IMR-90 (cell line): ENCODE results near the gene MACROD1. TPM values are rescaled to one million over a fixed set of nuclear protein-coding genes. Genes with fewer than 3 reads are reported as not detected.

Experiments used
- ATAC-seq: fragments of 200-7000 bp; cut with Tn5 transposase; 2 replicates; pipeline ENCODE4 v1.9.1; 2020; ENCODE audit warnings: low read depth, mild to moderate bottlenecking, moderate library complexity
- BruUV-seq: library from RNA; stranded (reverse); fragments of 400-500 nt; replicated peaks from 2 replicates; lab custom pipeline; 2021; lab: Mats Ljungman, UMichigan
- CTCF ChIA-PET: fragments of 300-600 bp; formaldehyde crosslinking; extraction: SDS; loops from one replicate; lab custom pipeline; 2021; ENCODE audit warnings: antibody characterized with exemption; lab: Yijun Ruan, JAX
- POLR2A ChIA-PET: fragments of 300-600 bp; sonication (Branson Sonifier 250); formaldehyde crosslinking; loops from one replicate; lab custom pipeline; 2022; ENCODE audit warnings: antibody characterized with exemption; ENCODE audit not compliant: unreplicated experiment; lab: Charles Lee
- DNase-seq: peaks from one replicate; pipeline ENCODE4 v3.0.0; 2013
- H2AFZ ChIP-seq: replicated peaks from 2 replicates; pipeline ENCODE3; 2013; ENCODE audit warnings: low read length, mild to moderate bottlenecking; ENCODE audit not compliant: poor library complexity
- H2AK5ac ChIP-seq: 2 replicates; pipeline ENCODE4 v1.6.1; 2013; ENCODE audit warnings: low read depth, low read length, inconsistent platforms
- H2AK9ac ChIP-seq: replicated peaks from 2 replicates; pipeline ENCODE3; 2013; ENCODE audit warnings: mild to moderate bottlenecking, low read depth, low read length, moderate library complexity; ENCODE audit not compliant: poor library complexity
- H2BK120ac ChIP-seq: 2 replicates; pipeline ENCODE4 v1.6.1; 2013; ENCODE audit warnings: low read depth, low read length, inconsistent platforms
- H2BK15ac ChIP-seq: 3 replicates; pipeline ENCODE4 v1.6.1; 2013; ENCODE audit warnings: low read depth, low read length, inconsistent platforms
- H2BK20ac ChIP-seq: 2 replicates; pipeline ENCODE4 v1.6.1; 2013; ENCODE audit warnings: low read depth, mild to moderate bottlenecking, inconsistent platforms, low read length, moderate library complexity
- H2BK5ac ChIP-seq: 2 replicates; pipeline ENCODE4 v1.6.1; 2013; ENCODE audit warnings: mild to moderate bottlenecking, low read depth, low read length, inconsistent platforms; ENCODE audit not compliant: poor library complexity, severe bottlenecking
- H3K14ac ChIP-seq: replicated peaks from 2 replicates; pipeline ENCODE4 v1.6.1; 2013; ENCODE audit warnings: low read depth, low read length, inconsistent platforms
- H3K18ac ChIP-seq: 2 replicates; pipeline ENCODE4 v1.6.1; 2013; ENCODE audit warnings: low read depth, low read length, control low read depth
- H3K23ac ChIP-seq: 2 replicates; pipeline ENCODE4 v1.6.1; 2013; ENCODE audit warnings: low read depth, low read length, inconsistent platforms
- H3K27ac ChIP-seq: 2 replicates; pipeline ENCODE4 v1.5.1; 2013; ENCODE audit warnings: mild to moderate bottlenecking, control low read depth, low read length; ENCODE audit not compliant: insufficient read depth
- H3K27me3 ChIP-seq: 2 replicates; pipeline ENCODE4 v1.6.1; 2013; ENCODE audit warnings: low read length; ENCODE audit not compliant: control insufficient read depth, insufficient read depth
- H3K36me3 ChIP-seq: 2 replicates; pipeline ENCODE4 v1.6.1; 2013; ENCODE audit warnings: low read length, mixed read lengths; ENCODE audit not compliant: control insufficient read depth, insufficient read depth
- H3K4ac ChIP-seq: 2 replicates; pipeline ENCODE4 v1.6.1; 2013; ENCODE audit warnings: low read depth, low read length, inconsistent platforms
- H3K4me1 ChIP-seq: 2 replicates; pipeline ENCODE4 v1.6.1; 2013; ENCODE audit warnings: low read length, mixed read lengths; ENCODE audit not compliant: control insufficient read depth, insufficient read depth
- H3K4me2 ChIP-seq: 2 replicates; pipeline ENCODE4 v1.6.1; 2013; ENCODE audit warnings: low read depth, mild to moderate bottlenecking, control low read depth, low read length, moderate library complexity
- H3K4me3 ChIP-seq: 2 replicates; pipeline ENCODE4 v1.5.1; 2013; ENCODE audit warnings: low read depth, mild to moderate bottlenecking, control low read depth, low read length, moderate library complexity; ENCODE audit not compliant: insufficient read depth
- H3K56ac ChIP-seq: 2 replicates; pipeline ENCODE4 v1.6.1; 2013; ENCODE audit warnings: low read length, inconsistent platforms; ENCODE audit not compliant: insufficient read depth; ENCODE audit errors: extremely low read depth
- H3K79me1 ChIP-seq, 2 experiments: 2 replicates each; pipeline ENCODE4 v1.6.1; 2013; ENCODE audit warnings: low read length in 2 of 2, inconsistent platforms in 1 of 2, low read depth in 1 of 2
- H3K9ac ChIP-seq: 2 replicates; pipeline ENCODE4 v1.6.1; 2013; ENCODE audit warnings: low read depth, low read length, control low read depth
- H3K9me1 ChIP-seq: 2 replicates; pipeline ENCODE4 v1.6.1; 2013; ENCODE audit warnings: low read length, inconsistent platforms; ENCODE audit not compliant: insufficient read depth
- H3K9me3 ChIP-seq: 2 replicates; pipeline ENCODE4 v1.6.1; 2013; ENCODE audit warnings: low read length; ENCODE audit not compliant: control insufficient read depth, insufficient read depth
- H4K20me1 ChIP-seq: 2 replicates; pipeline ENCODE4 v1.6.1; 2013; ENCODE audit warnings: low read length, inconsistent platforms; ENCODE audit not compliant: insufficient read depth
- H4K5ac ChIP-seq: 2 replicates; pipeline ENCODE4 v1.6.1; 2013; ENCODE audit warnings: mild to moderate bottlenecking, low read depth, low read length, control low read depth
- H4K8ac ChIP-seq, 2 experiments: 2 replicates each; pipeline ENCODE4 v1.6.1; 2013; ENCODE audit warnings: low read depth in 2 of 2, low read length in 2 of 2, control low read depth in 1 of 2, inconsistent platforms in 1 of 2
- H4K91ac ChIP-seq: 2 replicates; pipeline ENCODE4 v1.6.1; 2013; ENCODE audit warnings: low read depth, low read length, inconsistent platforms; ENCODE audit not compliant: insufficient read depth
- BHLHE40 ChIP-seq: fragments of 150-350 bp; IDR thresholded peaks from 2 replicates; pipeline ENCODE4 v1.6.1; 2016; ENCODE audit warnings: mild to moderate bottlenecking, low read depth, low read length
- CEBPB ChIP-seq: IDR thresholded peaks from 2 replicates; pipeline ENCODE4 v1.6.1; 2012; ENCODE audit warnings: low read depth, low read length, improper control_type of control experiment
- CHD1 ChIP-seq: IDR thresholded peaks from 2 replicates; pipeline ENCODE4 v1.6.1; 2012; ENCODE audit warnings: low read depth, low read length, improper control_type of control experiment
- FOS ChIP-seq: fragments of 150-350 bp; IDR thresholded peaks from 2 replicates; pipeline ENCODE4 v1.6.1; 2016; ENCODE audit warnings: low read depth, low read length
- MAFK ChIP-seq: IDR thresholded peaks from 2 replicates; pipeline ENCODE4 v1.6.1; 2012; ENCODE audit warnings: low read depth, low read length, improper control_type of control experiment
- MAZ ChIP-seq: IDR thresholded peaks from 2 replicates; pipeline ENCODE4 v1.6.1; 2012; ENCODE audit warnings: low read depth, mild to moderate bottlenecking, low read length, improper control_type of control experiment, moderate library complexity, borderline replicate concordance
- MXI1 ChIP-seq: IDR thresholded peaks from 2 replicates; pipeline ENCODE4 v1.6.1; 2012; ENCODE audit warnings: low read depth, mild to moderate bottlenecking, low read length, moderate library complexity, borderline replicate concordance
- NFE2L2 ChIP-seq: fragments of 150-350 bp; IDR thresholded peaks from 2 replicates; pipeline ENCODE4 v1.6.1; 2016; ENCODE audit warnings: low read depth, mild to moderate bottlenecking, low read length
- POLR2A ChIP-seq: IDR thresholded peaks from 2 replicates; pipeline ENCODE4 v1.6.1; 2012; ENCODE audit warnings: mild to moderate bottlenecking, low read depth, low read length
- RAD21 ChIP-seq: IDR thresholded peaks from 2 replicates; pipeline ENCODE4 v1.6.1; 2012; ENCODE audit warnings: low read length, improper control_type of control experiment
- RCOR1 ChIP-seq: IDR thresholded peaks from 2 replicates; pipeline ENCODE4 v1.6.1; 2012; ENCODE audit warnings: mild to moderate bottlenecking, low read length, improper control_type of control experiment; ENCODE audit not compliant: insufficient replicate concordance
- RFX5 ChIP-seq: IDR thresholded peaks from 2 replicates; pipeline ENCODE4 v1.8.0; 2012; ENCODE audit warnings: low read depth, mild to moderate bottlenecking, low read length, moderate library complexity
- SMC3 ChIP-seq: fragments of 150-350 bp; IDR thresholded peaks from 2 replicates; pipeline ENCODE4 v1.6.1; 2016; ENCODE audit warnings: low read depth, mild to moderate bottlenecking, antibody characterized with exemption, low read length, moderate library complexity
- WGBS, 2 experiments: methylation state at CpG; one replicate each; pipeline versions ENCODE4 v1.1.5 to v1.1.7; 2013; ENCODE audit warnings: missing lambda C conversion rate in 2 of 2; ENCODE audit not compliant: insufficient read length in 1 of 2; ENCODE audit errors: extremely low coverage in 2 of 2; 5-methylcytosine and 5-hydroxymethylcytosine counted together
- dilution Hi-C: fragments of 300-500 bp; cut with HindIII; formaldehyde crosslinking; loops from one replicate; pipeline ENCODE4 v1.14.3; 2018; ENCODE audit warnings: low sequenced_read_pairs; ENCODE audit not compliant: unreplicated experiment
- in situ Hi-C: fragments of 300-500 bp; cut with MboI; formaldehyde crosslinking; loops from 3 replicates; pipeline ENCODE4 v1.14.3; 2019; ENCODE audit warnings: low sequenced_read_pairs, inconsistent platforms, mixed read lengths
- intact Hi-C: fragments of 100-400 bp; cut with micrococcal nuclease; formaldehyde crosslinking; loops from 2 replicates; pipeline ENCODE4 v1.10.0; 2022
- polyA plus RNA-seq, 3 experiments: library from polyadenylated mRNA; depleted of rRNA; stranded (reverse); fragments of >200 nt; gene quantifications; 2 replicates each; pipeline ENCODE4 v1.2.3, GENCODE V29; 2012; ENCODE audit warnings: low replicate concordance in 1 of 3
- total RNA-seq: library from RNA; depleted of rRNA; stranded (reverse); fragments of >200 nt; gene quantifications from 2 replicates; pipeline ENCODE4 v1.2.3, GENCODE V29; 2012
- TF ChIP-seq, protein P1 (sequence below): fragments of 150-350 bp; IDR thresholded peaks from 2 replicates; pipeline ENCODE4 v1.6.1; 2017; ENCODE audit warnings: mild to moderate bottlenecking, antibody characterized with exemption, low read length, low read depth
- TF ChIP-seq, protein P2 (sequence below): fragments of 150-350 bp; IDR thresholded peaks from 2 replicates; pipeline ENCODE4 v1.6.1; 2016; ENCODE audit warnings: low read depth, mild to moderate bottlenecking, low read length, moderate library complexity, borderline replicate concordance
- TF ChIP-seq, protein P3 (sequence below): conservative IDR thresholded peaks from 2 replicates; pipeline ENCODE4 v1.5.1; 2012; ENCODE audit warnings: mild to moderate bottlenecking, low read depth, low read length, improper control_type of control experiment

Gene MACROD1
- total and polyA plus RNA-seq, 2 of the 4 experiments (the other 2 are of a cell fraction), result 2.5 to 9.3 TPM

DNA sequence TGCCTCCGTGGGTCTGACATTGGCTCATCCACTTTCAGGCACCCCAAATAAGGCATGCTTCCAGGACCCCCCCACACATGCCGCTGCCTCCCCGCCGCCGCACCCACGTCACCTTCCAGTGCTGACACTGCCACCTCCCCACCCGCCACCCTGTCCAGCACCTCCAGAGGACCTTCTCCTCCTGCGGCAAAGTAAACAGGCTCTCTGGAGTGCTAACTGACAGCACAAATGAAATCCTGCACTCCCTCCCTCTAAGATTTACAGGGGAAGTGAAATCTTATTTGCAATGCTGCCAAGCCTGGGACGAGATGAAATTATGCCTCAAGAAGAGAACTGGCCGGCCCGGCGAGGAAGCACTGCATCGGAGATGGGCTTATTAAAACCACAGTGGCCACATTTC, 35.3 kb downstream of the MACROD1 start:
- POLR2A ChIA-PET, result no interaction called here
- Histone ChIP-seq H4K5ac (no peak overlapping the region), H3K27ac (no peak overlapping the region), H3K56ac (no peak overlapping the region), H2BK20ac (no peak overlapping the region), H4K8ac (no peak overlapping the region), H3K36me3 (no peaks in the 10 kb centered on the region), H3K14ac (no peak overlapping the region), H3K9me3 (no peaks in the 10 kb centered on the region), H3K9ac (no peak overlapping the region), H3K27me3 (no peaks in the 10 kb centered on the region), H2BK5ac (no peak overlapping the region), H4K91ac (no peak overlapping the region), H3K4me2 (no peak overlapping the region), H4K20me1 (no peaks in the 10 kb centered on the region; the same call in 1 of the 2 replicates), H3K79me1 (no peaks in the 10 kb centered on the region), H2AK5ac (0 out of 2 replicates have a peak overlapping the region, but pooled peaks have one; percentile 10), H3K9me1 (no peaks in the 10 kb centered on the region), H2AFZ (no peak overlapping the region), H2AK9ac (no peak overlapping the region), H3K4me3 (no peak overlapping the region), H3K4ac (no peak overlapping the region), H3K18ac (no peak overlapping the region), H2BK15ac (no peak overlapping the region), H3K23ac (no peak overlapping the region), H2BK120ac (no peak overlapping the region), H3K4me1 (peaks cover 4% of the 10 kb centered on the region; the same call in 1 of the 2 replicates)
- intact Hi-C loops, result no loop called here
- 76% methylated on average over 6 of the region's 13 CpGs; no CpG with 5 or more reads in 1 of the 2 experiments for WGBS, 2 experiments
- no peak for TF ChIP-seq MAZ
- TF ChIP-seq BHLHE40, result no peak
- no peak for TF ChIP-seq CEBPB
- no peak for TF ChIP-seq RAD21
- TF ChIP-seq, protein P1, sequence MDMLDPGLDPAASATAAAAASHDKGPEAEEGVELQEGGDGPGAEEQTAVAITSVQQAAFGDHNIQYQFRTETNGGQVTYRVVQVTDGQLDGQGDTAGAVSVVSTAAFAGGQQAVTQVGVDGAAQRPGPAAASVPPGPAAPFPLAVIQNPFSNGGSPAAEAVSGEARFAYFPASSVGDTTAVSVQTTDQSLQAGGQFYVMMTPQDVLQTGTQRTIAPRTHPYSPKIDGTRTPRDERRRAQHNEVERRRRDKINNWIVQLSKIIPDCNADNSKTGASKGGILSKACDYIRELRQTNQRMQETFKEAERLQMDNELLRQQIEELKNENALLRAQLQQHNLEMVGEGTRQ, result no peak
- no peak for TF ChIP-seq POLR2A
- TF ChIP-seq NFE2L2, result no peak
- TF ChIP-seq MAFK, result no peak
- no peak for TF ChIP-seq FOS
- TF ChIP-seq CHD1, result no peak
- TF ChIP-seq, protein P2, sequence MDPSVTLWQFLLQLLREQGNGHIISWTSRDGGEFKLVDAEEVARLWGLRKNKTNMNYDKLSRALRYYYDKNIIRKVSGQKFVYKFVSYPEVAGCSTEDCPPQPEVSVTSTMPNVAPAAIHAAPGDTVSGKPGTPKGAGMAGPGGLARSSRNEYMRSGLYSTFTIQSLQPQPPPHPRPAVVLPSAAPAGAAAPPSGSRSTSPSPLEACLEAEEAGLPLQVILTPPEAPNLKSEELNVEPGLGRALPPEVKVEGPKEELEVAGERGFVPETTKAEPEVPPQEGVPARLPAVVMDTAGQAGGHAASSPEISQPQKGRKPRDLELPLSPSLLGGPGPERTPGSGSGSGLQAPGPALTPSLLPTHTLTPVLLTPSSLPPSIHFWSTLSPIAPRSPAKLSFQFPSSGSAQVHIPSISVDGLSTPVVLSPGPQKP, result no peak
- no peak for TF ChIP-seq RFX5
- TF ChIP-seq, protein P3, sequence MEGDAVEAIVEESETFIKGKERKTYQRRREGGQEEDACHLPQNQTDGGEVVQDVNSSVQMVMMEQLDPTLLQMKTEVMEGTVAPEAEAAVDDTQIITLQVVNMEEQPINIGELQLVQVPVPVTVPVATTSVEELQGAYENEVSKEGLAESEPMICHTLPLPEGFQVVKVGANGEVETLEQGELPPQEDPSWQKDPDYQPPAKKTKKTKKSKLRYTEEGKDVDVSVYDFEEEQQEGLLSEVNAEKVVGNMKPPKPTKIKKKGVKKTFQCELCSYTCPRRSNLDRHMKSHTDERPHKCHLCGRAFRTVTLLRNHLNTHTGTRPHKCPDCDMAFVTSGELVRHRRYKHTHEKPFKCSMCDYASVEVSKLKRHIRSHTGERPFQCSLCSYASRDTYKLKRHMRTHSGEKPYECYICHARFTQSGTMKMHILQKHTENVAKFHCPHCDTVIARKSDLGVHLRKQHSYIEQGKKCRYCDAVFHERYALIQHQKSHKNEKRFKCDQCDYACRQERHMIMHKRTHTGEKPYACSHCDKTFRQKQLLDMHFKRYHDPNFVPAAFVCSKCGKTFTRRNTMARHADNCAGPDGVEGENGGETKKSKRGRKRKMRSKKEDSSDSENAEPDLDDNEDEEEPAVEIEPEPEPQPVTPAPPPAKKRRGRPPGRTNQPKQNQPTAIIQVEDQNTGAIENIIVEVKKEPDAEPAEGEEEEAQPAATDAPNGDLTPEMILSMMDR, result no peak
- TF ChIP-seq RCOR1, result no peak
- no peak for TF ChIP-seq SMC3
- TF ChIP-seq MXI1, result no peak
- in situ Hi-C loops, result no loop called here
- CTCF ChIA-PET, result no interaction called here
- dilution Hi-C loops, result no loop called here
- DNase-seq (no peak), ATAC-seq (no peak)
- BruUV-seq, result no TSS peak
